Measurements from ENCODE around the gene VPS37B.
A peak's percentile ranks its signal among the peaks of the same experiment; 100 is the strongest.
"Not testable (repeated sequence)": the region's sequence is repeated elsewhere in the genome, so short reads cannot be mapped to it uniquely, and the experiment has no call there.

VPS37B gene

DNA sequence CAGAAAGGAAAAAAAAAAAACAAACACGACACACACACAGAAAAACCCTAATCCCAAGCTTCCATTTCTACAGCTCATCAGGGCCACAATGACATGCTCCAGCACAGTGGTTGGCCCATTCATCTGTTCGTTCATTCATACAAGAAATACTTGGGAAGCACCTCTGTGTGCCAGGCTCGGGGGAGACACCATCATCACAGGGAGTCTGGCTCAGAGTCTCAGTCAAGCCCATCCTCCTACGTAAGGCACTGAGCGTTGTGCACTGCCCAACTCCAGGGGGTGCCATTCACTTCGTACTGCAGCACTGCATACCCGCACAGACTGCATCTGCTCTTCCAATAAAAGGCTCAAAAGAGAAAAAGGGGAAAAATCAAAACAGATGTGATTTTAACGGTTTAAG is 15.3 kb downstream of the VPS37B start:
- DNase-seq, result peak; percentile 71

DNA sequence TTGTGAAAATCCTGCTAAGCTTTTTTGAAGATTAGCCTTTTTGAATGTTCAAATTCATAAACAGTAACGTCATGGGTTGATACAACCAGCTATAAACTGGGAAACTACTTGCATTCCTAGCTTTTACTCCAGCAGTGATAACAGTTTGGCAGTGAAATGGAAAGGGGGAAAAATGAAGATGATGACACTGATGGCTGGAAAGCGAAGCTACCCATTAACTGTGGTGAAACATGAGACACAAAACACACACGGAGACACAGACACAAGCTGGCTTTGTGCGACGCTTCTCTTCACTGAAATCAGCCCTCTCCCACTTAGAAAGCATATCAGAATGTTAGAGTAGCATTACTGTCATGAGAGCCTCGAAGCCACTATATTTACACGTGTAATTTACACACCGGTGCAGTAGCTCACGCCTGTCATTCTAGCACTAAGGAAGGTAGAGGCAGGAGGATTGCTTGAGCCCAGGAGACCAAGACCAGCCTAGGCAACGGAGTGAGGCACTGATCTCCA is 15.7 kb downstream of the VPS37B start:
- peak; percentile 43 for DNase-seq

DNA sequence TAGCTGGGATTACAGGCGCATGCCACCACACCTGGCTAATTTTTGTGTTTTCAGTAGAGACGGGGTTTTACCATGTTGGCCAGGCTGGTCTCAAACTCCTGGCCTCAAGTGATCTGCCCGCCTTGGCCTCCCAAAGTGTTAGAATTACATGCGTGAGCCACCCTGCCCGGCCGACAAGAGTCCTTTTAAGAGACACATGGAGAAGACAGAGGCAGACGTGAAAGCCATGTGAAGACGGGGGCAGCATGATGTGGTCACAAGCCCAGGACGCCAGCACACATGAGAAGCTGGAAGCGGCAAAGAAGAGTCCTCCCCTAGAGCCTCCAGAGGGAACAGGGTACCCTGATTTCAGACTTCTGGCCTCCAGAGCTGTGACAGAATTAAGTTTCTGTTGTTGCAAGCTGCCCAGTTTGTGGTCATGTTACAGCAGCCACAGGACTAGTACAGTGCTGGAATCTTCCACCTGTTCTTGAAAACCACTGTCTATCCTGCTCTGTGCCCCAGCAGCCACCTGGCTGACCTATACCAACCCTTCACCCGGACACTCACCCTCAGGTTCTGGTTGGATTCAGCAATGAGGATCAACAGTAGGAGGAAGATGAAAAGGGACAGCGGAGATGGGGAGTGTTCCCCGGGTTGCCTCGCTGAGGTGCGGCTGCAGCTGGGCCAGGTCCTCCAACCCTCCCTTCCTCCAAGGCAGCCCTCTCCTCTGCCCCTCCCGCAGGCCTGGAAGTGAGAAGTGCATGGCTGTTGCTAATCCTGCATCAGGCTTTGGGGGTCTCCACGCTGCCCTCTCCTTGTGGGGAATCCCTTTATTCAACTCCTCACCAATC is 16.9 kb downstream of the VPS37B start:
- DNase-seq, result no peak

- no peak for DNase-seq
Measured at GRCh38 chr12:122876731-122877130, 19.2 kb downstream of the VPS37B start.

DNA sequence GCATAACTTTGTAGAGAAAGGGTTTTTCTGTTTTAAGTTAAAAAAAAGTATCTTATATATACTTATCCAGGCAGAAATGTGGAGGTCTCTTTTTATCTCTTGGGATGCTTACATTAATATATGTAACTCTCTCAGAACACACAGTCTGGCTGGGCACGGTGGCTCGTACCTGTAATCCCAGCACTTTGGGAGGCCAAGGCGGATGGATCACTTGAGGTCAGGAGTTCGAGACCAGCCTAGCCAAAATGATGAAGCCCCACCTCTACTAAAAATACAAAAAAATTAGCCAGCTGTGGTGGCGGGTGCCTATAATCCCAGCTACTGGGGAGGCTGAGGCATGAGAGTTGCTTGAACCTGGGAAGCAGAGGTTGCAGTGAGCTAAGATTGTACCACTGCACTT is 19.6 kb downstream of the VPS37B start:
- not testable (repeated sequence) for DNase-seq

- no peak for DNase-seq
Measured at GRCh38 chr12:122875590-122876220, 20.2 kb downstream of the VPS37B start.

GRCh38 chr12:122874081-122874480 is 21.8 kb downstream of the VPS37B start:
- DNase-seq, result no peak

DNA sequence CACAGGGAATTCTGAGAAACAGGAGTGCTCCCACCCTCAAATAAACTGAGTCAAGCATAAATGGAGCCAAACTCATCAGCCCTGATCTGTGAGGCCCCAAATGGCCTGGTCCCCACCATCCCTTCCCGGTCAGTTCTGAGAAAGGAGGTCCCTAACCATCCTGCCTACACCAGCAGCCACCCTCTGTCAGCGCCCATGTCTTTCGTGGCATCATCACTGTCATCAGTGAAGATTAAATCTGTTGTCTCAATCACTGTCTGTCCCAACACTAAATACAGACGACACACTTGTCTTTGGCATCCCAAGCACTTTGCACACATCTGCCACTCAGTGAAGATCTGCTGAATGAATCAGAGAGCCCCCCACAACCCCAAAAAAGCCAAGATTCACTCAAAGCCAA is 22.4 kb downstream of the VPS37B start:
- DNase-seq, result no peak

- no peak for DNase-seq
Measured at GRCh38 chr12:122872815-122873361, 23.0 kb downstream of the VPS37B start.

DNA sequence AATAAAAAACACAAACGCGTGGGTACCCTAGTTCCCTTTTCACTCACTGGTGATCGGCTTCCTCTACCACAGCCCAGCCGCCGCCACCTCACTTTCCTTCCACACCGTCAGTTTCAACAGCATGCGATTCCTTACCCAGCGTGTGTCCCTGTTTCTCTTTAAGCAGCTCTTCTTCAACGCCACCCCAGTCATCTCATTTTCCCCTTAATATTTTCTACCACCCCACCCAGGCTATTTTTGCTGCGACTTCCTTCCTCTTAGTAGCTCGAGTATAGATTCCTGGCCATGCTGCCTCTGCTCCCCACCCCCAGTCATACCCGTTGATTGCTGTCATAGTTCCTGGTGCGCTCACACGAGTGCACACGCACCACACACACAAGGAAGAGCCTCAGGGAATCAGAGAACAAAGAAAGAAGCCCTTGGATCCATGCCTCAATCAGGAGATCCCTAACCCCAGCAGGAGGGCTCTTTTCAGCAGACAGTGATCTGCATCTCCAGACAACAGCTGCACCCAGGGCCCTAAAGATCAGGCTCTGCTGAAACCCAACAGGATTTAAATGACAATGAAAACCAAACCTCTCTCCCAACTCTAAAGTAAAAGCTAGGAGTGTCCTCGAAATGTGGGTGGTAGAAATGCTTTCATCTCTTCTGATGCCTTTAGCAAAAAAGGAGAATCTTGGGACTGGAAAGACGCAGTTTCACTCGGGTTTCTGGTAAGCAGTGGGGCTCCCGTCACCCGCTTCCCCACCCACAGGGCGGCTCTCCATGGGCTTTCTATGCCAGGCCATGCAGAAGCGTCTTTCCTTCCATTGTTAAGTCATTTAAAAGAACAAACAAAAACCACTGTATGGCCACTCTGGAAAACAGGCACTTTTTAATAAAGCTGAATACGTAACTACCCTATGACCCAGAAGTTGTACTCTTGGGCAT is 23.8 kb downstream of the VPS37B start:
- peak; percentile 92 for DNase-seq

DNA sequence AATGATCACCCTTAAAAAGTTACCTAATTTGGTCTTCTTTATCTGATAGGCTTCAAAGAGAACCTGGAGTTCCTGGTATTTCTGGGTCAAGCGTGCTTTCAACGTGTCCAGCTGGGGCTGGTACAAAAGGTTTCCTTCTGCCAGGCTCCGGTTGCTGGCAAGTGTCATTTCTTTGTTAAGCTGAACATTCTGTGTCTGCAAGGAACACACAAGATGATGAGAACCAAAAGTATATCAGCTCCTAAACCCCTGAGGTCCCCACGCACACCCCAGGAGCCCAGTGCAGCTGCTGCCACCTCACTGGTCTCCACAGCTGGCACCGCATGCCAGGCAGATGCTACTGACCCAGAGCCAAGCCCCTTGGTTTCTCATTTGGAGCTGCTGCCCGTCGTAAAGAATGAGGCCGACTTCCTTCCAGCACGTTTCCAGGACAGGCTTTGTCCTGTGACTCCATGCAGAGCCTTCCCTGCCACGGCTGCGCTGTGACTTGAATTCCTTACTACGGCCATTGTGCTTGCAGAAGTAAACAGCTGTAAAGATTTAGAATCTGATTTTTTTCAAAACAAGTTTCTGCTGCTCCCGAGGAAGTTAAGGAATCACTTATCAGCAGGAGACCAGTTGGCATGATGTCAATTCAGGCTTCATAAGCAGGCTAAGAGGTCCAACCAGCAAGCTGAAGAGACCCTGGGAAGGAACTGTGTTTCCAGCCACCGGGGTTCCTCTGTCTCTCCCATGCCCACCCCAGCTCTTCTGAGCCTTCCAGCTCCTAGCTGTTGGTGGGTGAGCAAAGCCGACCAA is 24.9 kb downstream of the VPS37B start:
- DNase-seq, result peak; percentile 70

- DNase-seq, result no peak
Measured at GRCh38 chr12:122870163-122870842, 25.6 kb downstream of the VPS37B start.

- DNase-seq, result no peak
Measured at GRCh38 chr12:122869207-122869973, 26.5 kb downstream of the VPS37B start.

GRCh38 chr12:122868471-122869177 is 27.3 kb downstream of the VPS37B start:
- no peak for DNase-seq

GRCh38 chr12:122867691-122868461 is 28.0 kb downstream of the VPS37B start:
- DNase-seq, result no peak

DNA sequence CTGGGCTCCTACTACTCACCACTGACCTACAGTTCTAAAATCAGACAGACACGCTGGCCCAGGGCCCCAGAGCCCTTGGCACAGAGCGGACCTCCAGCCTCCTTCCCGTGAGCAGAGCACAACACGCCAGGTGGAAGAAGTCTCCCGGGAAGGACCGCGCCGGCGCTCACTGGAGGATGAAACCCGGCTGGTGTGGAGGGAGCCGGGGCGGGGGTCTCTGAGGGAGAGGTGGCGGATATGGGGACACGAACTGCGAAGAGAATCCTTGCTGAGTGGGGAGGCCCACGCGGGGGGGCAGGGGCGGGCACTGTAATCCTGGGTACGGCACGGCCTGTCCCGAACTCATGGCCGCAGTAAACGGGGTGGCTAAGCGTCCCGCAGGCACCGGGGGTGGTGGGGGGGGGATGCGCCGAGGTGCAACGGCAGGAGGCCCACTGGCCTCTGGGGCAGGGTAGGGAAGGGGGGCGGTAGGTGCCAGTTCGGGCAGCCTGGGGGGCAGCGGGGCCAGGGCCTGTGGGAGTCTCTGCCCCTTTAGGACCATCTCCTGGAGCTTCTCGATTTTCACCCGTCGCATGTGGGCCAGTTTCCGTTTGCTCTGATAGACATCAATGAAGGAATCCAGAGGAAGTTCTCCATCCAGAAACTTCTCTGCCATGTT is 28.8 kb downstream of the VPS37B start:
- DNase-seq, result no peak

DNA sequence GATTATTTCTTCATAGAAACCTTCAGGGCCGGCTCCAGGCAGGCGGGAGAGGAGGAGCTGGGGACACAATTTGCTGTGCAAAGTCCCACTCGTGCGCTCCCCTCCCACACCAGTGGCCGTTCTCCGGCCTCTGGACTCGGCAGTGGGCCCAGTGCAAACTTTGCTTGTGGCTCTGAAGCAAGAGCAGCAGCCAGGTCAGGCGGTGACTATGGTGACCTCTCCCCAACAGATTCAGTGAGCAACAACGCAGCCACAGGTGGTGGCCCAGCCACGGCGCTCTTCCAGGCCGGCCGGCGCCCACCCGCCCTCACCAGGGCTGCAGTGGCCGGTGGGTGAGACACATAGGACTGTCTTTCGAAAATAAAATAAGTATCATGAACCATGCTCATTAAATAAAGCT is 29.5 kb downstream of the VPS37B start:
- no peak for DNase-seq
